SK-N-SH (cell line): Measurements from ENCODE around the gene HOXB7.

Source experiments
- CHD2 ChIP-seq: fragments of 150-350 bp; IDR thresholded peaks from 2 replicates; pipeline ENCODE4 v1.6.1; 2018; ENCODE audit warnings: low read length; ENCODE audit not compliant: partially characterized antibody
- EP300 ChIP-seq, 2 experiments: IDR thresholded peaks; 2 replicates each; pipeline versions ENCODE4 v1.4.0 to v1.6.1; 2012; ENCODE audit warnings: borderline replicate concordance in 1 of 2, low read depth in 1 of 2, low read length in 1 of 2
- EZH2phosphoT487 ChIP-seq: fragments of 200-600 bp; sonication (generic); IDR thresholded peaks from 2 replicates; pipeline ENCODE4 v1.6.1; 2017; ENCODE audit warnings: low read depth, mixed run types, mild to moderate bottlenecking, antibody characterized with exemption, moderate library complexity, borderline replicate concordance
- FOXM1 ChIP-seq: IDR thresholded peaks from 2 replicates; pipeline ENCODE4 v1.4.0; 2012; ENCODE audit warnings: low read depth, mild to moderate bottlenecking
- GABPA ChIP-seq: IDR thresholded peaks from 2 replicates; pipeline ENCODE4 v1.4.0; 2012; ENCODE audit warnings: low read depth, mild to moderate bottlenecking
- GATA2 ChIP-seq: sonication (generic); formaldehyde crosslinking; IDR thresholded peaks from 2 replicates; pipeline ENCODE4 v1.5.0; 2020; ENCODE audit warnings: mild to moderate bottlenecking, missing genetic modification reagents
- MXI1 ChIP-seq: IDR thresholded peaks from 2 replicates; pipeline ENCODE4 v1.6.1; 2012; ENCODE audit warnings: mild to moderate bottlenecking, low read depth, low read length, improper control_type of control experiment
- POLR2AphosphoS5 ChIP-seq: IDR thresholded peaks from 2 replicates; pipeline ENCODE4 v1.6.1; 2012; ENCODE audit warnings: low read depth, low read length
- RAD21 ChIP-seq: IDR thresholded peaks from 2 replicates; pipeline ENCODE4 v1.6.1; 2012; ENCODE audit warnings: mild to moderate bottlenecking, low read length
- YY1 ChIP-seq: IDR thresholded peaks from 2 replicates; pipeline ENCODE4 v1.4.0; 2012; ENCODE audit warnings: low read depth, mild to moderate bottlenecking
- TF ChIP-seq, protein P1 (sequence below): fragments of 200-600 bp; sonication (generic); IDR thresholded peaks from 2 replicates; pipeline ENCODE4 v1.6.1; 2017; ENCODE audit warnings: antibody characterized with exemption, mild to moderate bottlenecking, moderate library complexity
- TF ChIP-seq, protein P2 (sequence below): IDR thresholded peaks from 2 replicates; pipeline ENCODE4 v1.4.0; 2012; ENCODE audit warnings: low read depth
- TF ChIP-seq, protein P3 (sequence below): IDR thresholded peaks from 2 replicates; pipeline ENCODE4 v1.6.1; 2012; ENCODE audit warnings: mild to moderate bottlenecking, low read depth, low read length, moderate library complexity

DNA sequence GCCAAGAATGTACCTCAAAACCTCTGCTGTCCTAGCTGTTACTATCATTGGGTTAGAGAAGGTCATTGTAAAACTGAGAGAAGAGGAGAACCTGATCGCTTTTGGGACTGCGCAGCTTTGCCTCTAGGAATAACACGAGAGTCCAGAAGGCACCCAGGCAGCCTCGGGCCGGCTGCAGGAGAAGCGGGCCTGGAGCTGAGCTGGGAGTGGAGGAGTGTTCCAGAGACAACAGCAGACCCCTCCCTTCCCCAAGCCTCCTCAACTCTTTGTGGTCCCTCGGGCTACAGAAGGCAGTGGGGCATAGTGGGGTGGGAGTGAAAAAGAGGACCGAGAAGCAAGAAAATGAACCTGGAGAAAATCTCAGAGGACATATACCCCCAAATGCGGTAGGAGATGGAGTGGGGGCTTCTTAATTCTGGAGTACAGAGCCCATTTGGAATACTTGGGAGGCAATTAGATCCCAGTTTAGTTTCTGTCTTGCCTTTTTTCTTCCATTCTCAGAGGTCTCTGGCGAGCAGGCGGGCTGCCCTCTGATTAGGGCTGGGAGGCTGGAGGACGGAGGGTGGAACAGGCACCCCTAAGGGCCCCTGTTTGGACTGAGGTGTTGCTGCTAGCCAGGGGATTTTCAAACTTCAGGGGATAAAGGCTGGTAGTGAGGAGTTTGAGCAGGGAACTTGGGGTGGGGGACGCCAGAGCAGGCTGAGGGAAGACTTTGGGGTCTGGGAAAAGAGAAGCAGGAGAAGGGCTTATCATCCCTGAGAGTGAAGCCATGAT, 52.6 kb downstream of the HOXB7 start:
- TF ChIP-seq EP300 (IDR thresholded peaks at IDR 0.05; ENCODE audit: borderline replicate concordance in 1 of 2, low read depth in 1 of 2, low read length in 1 of 2) (no peak), POLR2AphosphoS5 (no peak), MXI1 (no peak), FOXM1 (no peak), CHD2 (no peak), EZH2phosphoT487 (no peak), GABPA (no peak), YY1 (no peak), GATA2 (CRISPR knock-in tag) (no peak), RAD21 (no peak)
- TF ChIP-seq, protein P1, sequence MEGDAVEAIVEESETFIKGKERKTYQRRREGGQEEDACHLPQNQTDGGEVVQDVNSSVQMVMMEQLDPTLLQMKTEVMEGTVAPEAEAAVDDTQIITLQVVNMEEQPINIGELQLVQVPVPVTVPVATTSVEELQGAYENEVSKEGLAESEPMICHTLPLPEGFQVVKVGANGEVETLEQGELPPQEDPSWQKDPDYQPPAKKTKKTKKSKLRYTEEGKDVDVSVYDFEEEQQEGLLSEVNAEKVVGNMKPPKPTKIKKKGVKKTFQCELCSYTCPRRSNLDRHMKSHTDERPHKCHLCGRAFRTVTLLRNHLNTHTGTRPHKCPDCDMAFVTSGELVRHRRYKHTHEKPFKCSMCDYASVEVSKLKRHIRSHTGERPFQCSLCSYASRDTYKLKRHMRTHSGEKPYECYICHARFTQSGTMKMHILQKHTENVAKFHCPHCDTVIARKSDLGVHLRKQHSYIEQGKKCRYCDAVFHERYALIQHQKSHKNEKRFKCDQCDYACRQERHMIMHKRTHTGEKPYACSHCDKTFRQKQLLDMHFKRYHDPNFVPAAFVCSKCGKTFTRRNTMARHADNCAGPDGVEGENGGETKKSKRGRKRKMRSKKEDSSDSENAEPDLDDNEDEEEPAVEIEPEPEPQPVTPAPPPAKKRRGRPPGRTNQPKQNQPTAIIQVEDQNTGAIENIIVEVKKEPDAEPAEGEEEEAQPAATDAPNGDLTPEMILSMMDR, result no peak
- TF ChIP-seq, protein P2, sequence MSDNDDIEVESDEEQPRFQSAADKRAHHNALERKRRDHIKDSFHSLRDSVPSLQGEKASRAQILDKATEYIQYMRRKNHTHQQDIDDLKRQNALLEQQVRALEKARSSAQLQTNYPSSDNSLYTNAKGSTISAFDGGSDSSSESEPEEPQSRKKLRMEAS, result no peak
- TF ChIP-seq, protein P3, sequence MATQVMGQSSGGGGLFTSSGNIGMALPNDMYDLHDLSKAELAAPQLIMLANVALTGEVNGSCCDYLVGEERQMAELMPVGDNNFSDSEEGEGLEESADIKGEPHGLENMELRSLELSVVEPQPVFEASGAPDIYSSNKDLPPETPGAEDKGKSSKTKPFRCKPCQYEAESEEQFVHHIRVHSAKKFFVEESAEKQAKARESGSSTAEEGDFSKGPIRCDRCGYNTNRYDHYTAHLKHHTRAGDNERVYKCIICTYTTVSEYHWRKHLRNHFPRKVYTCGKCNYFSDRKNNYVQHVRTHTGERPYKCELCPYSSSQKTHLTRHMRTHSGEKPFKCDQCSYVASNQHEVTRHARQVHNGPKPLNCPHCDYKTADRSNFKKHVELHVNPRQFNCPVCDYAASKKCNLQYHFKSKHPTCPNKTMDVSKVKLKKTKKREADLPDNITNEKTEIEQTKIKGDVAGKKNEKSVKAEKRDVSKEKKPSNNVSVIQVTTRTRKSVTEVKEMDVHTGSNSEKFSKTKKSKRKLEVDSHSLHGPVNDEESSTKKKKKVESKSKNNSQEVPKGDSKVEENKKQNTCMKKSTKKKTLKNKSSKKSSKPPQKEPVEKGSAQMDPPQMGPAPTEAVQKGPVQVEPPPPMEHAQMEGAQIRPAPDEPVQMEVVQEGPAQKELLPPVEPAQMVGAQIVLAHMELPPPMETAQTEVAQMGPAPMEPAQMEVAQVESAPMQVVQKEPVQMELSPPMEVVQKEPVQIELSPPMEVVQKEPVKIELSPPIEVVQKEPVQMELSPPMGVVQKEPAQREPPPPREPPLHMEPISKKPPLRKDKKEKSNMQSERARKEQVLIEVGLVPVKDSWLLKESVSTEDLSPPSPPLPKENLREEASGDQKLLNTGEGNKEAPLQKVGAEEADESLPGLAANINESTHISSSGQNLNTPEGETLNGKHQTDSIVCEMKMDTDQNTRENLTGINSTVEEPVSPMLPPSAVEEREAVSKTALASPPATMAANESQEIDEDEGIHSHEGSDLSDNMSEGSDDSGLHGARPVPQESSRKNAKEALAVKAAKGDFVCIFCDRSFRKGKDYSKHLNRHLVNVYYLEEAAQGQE, result no peak
